Panc1 (cell line): ENCODE data around the gene NACA. TPM values are rescaled to one million over a fixed set of nuclear protein-coding genes. Genes with fewer than 3 reads are reported as not detected.

ENCODE experiments used
- ATAC-seq: fragments of 200-7000 bp; cut with Tn5 transposase; 2 replicates; pipeline ENCODE4 v1.9.1; 2020; ENCODE audit warnings: mild to moderate bottlenecking, moderate library complexity
- BruUV-seq: library from RNA; stranded (reverse); fragments of 400-500 nt; replicated peaks from 2 replicates; lab custom pipeline; 2021; lab: Mats Ljungman, UMichigan
- CTCF ChIA-PET: fragments of 300-600 bp; sonication (Branson Sonifier 250); formaldehyde crosslinking; loops from one replicate; lab custom pipeline; 2022; ENCODE audit warnings: antibody characterized with exemption; lab: Charles Lee
- POLR2A ChIA-PET: fragments of 300-600 bp; sonication (Branson Sonifier 250); formaldehyde crosslinking; loops from one replicate; lab custom pipeline; 2022; ENCODE audit warnings: antibody characterized with exemption; lab: Charles Lee
- DNase-seq: peaks from one replicate; pipeline ENCODE4 v3.0.0-alpha.2; 2010; ENCODE audit warnings: low read depth, low spot score
- H3K27ac ChIP-seq: 2 replicates; pipeline ENCODE4 v1.5.1; 2011; ENCODE audit warnings: mild to moderate bottlenecking, low read length, inconsistent platforms
- H3K27me3 ChIP-seq: fragments of 200-500 bp; sonication (Bioruptor generic); 2 replicates; pipeline ENCODE4 v1.6.0; 2014; ENCODE audit warnings: low read length, inconsistent platforms; ENCODE audit not compliant: control insufficient read depth, insufficient read depth
- H3K36me3 ChIP-seq: fragments of 200-500 bp; sonication (Bioruptor generic); 2 replicates; pipeline ENCODE4 v1.5.1; 2014; ENCODE audit warnings: inconsistent platforms, mild to moderate bottlenecking, low read length, moderate library complexity; ENCODE audit not compliant: control insufficient read depth, insufficient read depth
- H3K4me1 ChIP-seq: 2 replicates; pipeline ENCODE4 v1.5.1; 2011; ENCODE audit warnings: inconsistent platforms, mild to moderate bottlenecking, low read length, moderate library complexity; ENCODE audit not compliant: control insufficient read depth, insufficient read depth
- H3K4me3 ChIP-seq, 2 experiments: 2 replicates each; pipeline ENCODE4 v1.5.1; 2011 to 2012; ENCODE audit warnings: low read depth in 2 of 2, low read length in 2 of 2, mild to moderate bottlenecking in 2 of 2, inconsistent platforms in 1 of 2, moderate library complexity in 1 of 2
- H3K9me3 ChIP-seq: fragments of 200-500 bp; sonication (Bioruptor generic); 2 replicates; pipeline ENCODE4 v1.5.1; 2014; ENCODE audit warnings: low read depth, mild to moderate bottlenecking, inconsistent platforms, low read length, moderate library complexity; ENCODE audit not compliant: control insufficient read depth, insufficient read depth
- CTCF ChIP-seq: fragments of 450-650 bp; IDR thresholded peaks from 2 replicates; pipeline ENCODE4 v1.5.1; 2017; ENCODE audit warnings: mild to moderate bottlenecking
- POLR2AphosphoS5 ChIP-seq: IDR thresholded peaks from 2 replicates; pipeline ENCODE4 v1.6.1; 2012; ENCODE audit warnings: mild to moderate bottlenecking, low read depth, low read length, moderate library complexity
- REST ChIP-seq, 2 experiments: IDR thresholded peaks; 2 replicates each; pipeline ENCODE4 v1.6.1; 2011 to 2012; ENCODE audit warnings: low read depth in 2 of 2, control low read depth in 1 of 2, low read length in 1 of 2, mild to moderate bottlenecking in 1 of 2, moderate library complexity in 1 of 2; ENCODE audit not compliant: insufficient read depth in 1 of 2
- SIN3A ChIP-seq: IDR thresholded peaks from 2 replicates; pipeline ENCODE4 v1.6.1; 2012; ENCODE audit warnings: low read depth, mild to moderate bottlenecking, low read length, moderate library complexity, borderline replicate concordance; ENCODE audit not compliant: insufficient read depth
- TCF7L2 ChIP-seq: IDR thresholded peaks from 2 replicates; pipeline ENCODE4 v1.6.1; 2011; ENCODE audit warnings: mild to moderate bottlenecking, low read depth, low read length, inconsistent platforms
- in situ Hi-C: cut with HindIII; loops from 2 replicates; pipeline ENCODE4 v1.10.0; 2016; ENCODE audit warnings: low sequenced_read_pairs, low pct_unique_long_range_greater_than_20kb
- intact Hi-C: fragments of 100-400 bp; cut with micrococcal nuclease; formaldehyde crosslinking; loops from one replicate; pipeline ENCODE4 v1.10.0; 2022; ENCODE audit not compliant: unreplicated experiment
- total RNA-seq: library from RNA; stranded (reverse); gene quantifications from one replicate; pipeline ENCODE4 v1.2.1, GENCODE V29; 2021; ENCODE audit not compliant: unreplicated experiment

Gene NACA
- total RNA-seq, 1 experiment from 2014 or later, result 716 TPM

GRCh38 chr12:56678852-56679251, 46.2 kb downstream of the NACA start:
- H3K9me3 ChIP-seq, result no peaks in the 10 kb centered on the region
- no peak overlapping the region for H3K4me3 ChIP-seq
- BruUV-seq, result no TSS peak
- CTCF ChIA-PET, result no interaction called here
- ATAC-seq (no peak), DNase-seq (no peak)
- TF ChIP-seq CTCF, result no peak
- TF ChIP-seq POLR2AphosphoS5, result no peak
- no peak for TF ChIP-seq SIN3A
- no peak for TF ChIP-seq REST (IDR thresholded peaks at IDR 0.05; ENCODE audit: insufficient read depth in 1 of 2, low read depth in 2 of 2, low read length in 1 of 2)
- TF ChIP-seq TCF7L2, result no peak
- POLR2A ChIA-PET, result no interaction called here
- no peak overlapping the region for H3K27ac ChIP-seq
- H3K36me3 ChIP-seq, result no peaks in the 10 kb centered on the region
- in situ Hi-C loops (no loop called here), intact Hi-C loops (no loop called here)
- H3K4me1 ChIP-seq, result peaks cover 9% of the 10 kb centered on the region; the same call in 1 of the 2 replicates
- H3K27me3 ChIP-seq, result no peaks in the 10 kb centered on the region

GRCh38 chr12:56677680-56678079, 47.4 kb downstream of the NACA start:
- no peak overlapping the region for H3K4me3 ChIP-seq
- intact Hi-C loops (no loop called here), in situ Hi-C loops (no loop called here)
- no peak overlapping the region for H3K27ac ChIP-seq
- ChIA-PET POLR2A (no interaction called here), CTCF (no interaction called here)
- DNase-seq (no peak), ATAC-seq (no peak)
- no peaks in the 10 kb centered on the region for H3K9me3 ChIP-seq
- H3K4me1 ChIP-seq, result peaks cover 9% of the 10 kb centered on the region; the same call in 1 of the 2 replicates
- BruUV-seq, result TSS peak; percentile 31
- no peaks in the 10 kb centered on the region for H3K27me3 ChIP-seq
- H3K36me3 ChIP-seq, result no peaks in the 10 kb centered on the region; the same call in 1 of the 2 replicates
- TF ChIP-seq POLR2AphosphoS5 (no peak), REST (IDR thresholded peaks at IDR 0.05; ENCODE audit: insufficient read depth in 1 of 2, low read depth in 2 of 2, low read length in 1 of 2) (no peak), CTCF (no peak), TCF7L2 (no peak), SIN3A (no peak)
